Esophagus mucosa (tissue), 1 donor: Measurements from ENCODE around the gene MCTS1. TPM values are rescaled to one million over a fixed set of nuclear protein-coding genes. Genes with fewer than 3 reads are reported as not detected.
"Not testable (repeated sequence)": the region's sequence is repeated elsewhere in the genome, so short reads cannot be mapped to it uniquely, and the experiment has no call there.

Source experiments
- ATAC-seq: fragments of 200-7000 bp; cut with Tn5 transposase; one replicate; pipeline ENCODE4 v1.9.1; 2020
- total RNA-seq: library from RNA; stranded (reverse); gene quantifications from one replicate; pipeline ENCODE4 v1.2.4, GENCODE V29; 2023
- donor health status: DM: yes; HTN: yes; CAD: no.

The MCTS1 gene
- total RNA-seq, 1 donor from 2014 or later = 34.0 TPM

DNA sequence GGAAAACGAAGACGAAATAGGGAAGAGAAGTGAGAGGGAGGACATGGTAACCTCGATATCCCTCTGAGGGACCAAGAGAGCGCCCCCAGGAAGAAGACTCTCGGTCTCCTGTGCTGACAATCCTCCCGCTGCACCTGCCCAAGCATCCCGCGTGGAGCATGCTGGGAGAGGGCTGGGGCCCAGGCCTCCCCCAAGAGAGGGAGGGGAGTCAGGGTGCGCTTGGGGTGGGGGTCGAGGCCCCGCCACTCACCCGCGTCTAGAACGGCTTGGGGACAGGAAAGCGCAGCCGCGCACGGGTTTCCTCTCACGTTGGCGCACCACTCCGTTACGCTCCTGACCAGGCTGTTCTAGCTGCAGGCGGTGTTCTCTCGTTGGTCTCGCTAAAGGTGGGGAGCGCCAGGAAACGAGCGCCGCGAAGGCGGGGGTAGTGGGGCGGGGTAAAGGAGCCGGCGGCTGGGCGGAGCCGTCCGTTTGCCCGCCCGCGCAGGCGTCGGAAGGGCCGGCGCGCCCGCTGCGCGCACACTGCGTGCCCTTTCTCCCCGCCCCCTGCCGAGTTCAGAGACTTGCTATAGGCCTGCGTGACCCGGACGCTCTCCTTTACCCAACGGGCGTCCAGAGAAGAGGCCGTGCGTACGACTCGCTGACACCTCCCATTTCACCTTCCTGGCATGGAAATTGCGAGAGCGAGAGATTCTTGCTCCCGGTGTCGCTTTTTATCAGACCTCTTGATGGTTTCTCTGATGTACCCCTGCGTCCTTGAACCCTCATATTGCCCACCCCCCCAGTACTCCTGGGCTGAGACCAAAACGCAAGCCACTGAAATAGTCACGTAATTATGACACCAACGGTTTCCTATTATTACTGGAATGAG lies 26.0 kb downstream of the MCTS1 start, which contains the start of gene C1GALT1C1:
Gene C1GALT1C1 (minus strand): TSS at position 388 of the 871 bp plus-strand sequence. CDS start 2,888 bp downstream, outside the sequence.
- peak; percentile 99 for ATAC-seq

DNA sequence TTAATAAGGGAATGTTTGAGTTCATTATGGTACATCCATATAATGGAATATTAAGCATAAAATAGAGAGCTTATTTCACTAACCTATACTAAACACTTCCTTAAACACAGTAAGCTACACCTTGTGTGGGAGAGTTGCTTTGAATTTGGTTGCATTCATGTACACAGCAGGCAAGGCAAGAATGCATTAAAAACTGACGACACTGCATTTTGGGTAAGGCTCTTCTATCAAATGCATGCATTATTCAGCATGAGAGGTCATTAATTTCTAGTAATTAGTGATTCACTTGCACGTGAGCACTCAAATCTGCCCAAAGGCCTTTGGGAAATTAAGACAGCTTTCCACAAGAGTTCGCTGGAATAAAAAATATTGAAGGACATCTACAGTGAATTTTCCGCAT lies 34.7 kb downstream of the MCTS1 start:
- ATAC-seq = no peak

DNA sequence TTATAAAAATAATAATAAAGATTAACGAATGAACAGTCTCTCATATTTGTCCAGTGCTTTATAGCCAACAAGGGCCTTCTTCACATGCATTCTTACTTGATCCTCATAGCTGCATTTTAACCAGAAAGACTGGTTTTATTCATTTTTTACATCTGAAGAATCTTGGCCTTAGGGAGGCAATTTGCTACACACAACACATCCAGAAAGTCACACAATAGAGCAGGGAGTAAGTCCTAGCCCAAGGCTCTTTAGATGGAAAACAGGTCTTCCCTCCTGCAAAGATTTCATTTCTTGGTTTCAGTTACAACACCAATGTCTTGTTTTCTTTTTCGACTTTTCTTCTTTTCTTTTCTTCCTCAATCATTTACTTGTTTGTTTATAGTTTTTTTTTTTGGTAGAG lies 39.0 kb downstream of the MCTS1 start:
- ATAC-seq = no peak

DNA sequence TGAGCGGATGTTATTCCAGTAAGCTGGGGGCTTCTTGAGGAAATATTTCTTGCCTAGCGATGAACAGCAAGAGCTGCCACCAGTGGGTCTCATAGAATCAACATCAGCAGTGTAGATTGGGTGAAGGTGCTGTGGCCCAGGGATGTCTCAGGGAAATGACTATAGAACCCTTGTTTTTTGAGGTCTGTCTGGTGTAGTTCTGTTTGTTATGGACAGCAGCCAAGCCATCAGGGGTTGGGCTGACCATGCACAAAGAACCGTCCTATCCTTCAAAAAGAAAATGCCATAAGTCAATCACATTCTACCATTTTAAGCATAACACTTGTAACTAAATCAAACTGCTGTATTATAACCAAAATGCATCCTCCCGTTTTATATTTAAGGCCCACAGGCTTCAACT lies 43.2 kb downstream of the MCTS1 start:
- ATAC-seq = no peak

DNA sequence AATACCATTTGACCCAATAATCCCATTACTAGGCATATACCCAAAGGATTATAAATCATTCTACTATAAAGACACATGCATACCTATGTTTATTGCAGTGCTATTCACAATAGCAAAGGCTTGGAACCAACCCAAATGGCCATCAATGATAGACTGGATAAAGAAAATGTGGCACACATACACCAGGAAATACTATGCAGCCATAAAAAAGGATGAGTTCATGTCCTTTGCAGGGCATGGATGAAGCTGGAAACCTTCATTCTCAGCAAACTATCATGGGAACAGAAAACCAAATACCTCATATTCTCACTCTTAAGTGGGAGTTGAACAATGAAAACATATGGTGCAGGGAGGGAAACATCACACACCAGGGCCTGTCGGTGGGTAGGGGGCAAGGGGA lies 48.4 kb downstream of the MCTS1 start:
- not testable (repeated sequence) for ATAC-seq

DNA sequence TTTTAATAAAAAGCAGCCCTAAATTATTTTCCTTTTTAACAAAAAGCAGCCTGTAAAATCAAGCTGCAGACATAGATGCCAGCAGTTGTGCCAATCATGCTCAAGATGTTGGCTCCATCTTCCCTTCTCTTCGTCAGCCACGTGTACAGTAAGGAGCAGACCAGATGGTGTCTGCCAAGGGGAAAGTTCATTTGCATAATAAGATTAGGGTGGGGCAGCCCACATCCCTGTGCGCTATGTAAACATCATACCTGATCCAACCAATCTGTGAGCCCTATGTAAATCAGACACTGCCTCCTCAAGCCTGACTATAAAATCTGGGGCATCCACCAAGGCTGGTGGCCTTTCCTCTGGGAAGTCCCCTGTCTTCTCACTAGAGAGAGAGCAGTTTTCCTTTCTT lies 49.1 kb downstream of the MCTS1 start:
- ATAC-seq = peak; percentile 71

DNA sequence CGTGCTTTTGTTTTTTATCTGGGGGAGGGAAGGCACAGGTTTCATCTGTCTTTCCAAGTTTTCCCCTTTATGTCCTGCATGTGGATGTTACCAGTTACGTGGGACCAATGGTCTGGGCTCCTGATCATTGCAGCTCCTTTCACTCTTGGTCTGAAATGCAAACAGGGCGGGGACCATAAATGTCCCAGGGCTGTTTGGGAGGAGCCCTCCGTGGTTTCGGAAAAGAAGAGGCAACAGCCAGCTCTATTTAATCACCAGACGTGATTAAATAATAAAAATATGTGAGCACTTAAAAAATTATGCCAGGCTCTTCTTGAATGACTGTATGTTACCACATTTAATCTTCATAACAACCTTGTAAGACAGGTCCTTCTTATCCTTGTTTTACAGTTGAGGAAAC lies 56.7 kb downstream of the MCTS1 start:
- ATAC-seq = peak; percentile 82

Other genes with a start within 250 kb of the MCTS1 start
- not detected for gene ATP1B4, start 242.0 kb upstream of the MCTS1 start, total RNA-seq
- gene LAMP2, start 134.8 kb upstream of the MCTS1 start, total RNA-seq = 131 TPM
- gene CUL4B, start 43.1 kb upstream of the MCTS1 start, total RNA-seq = 37.2 TPM
- gene C1GALT1C1, start 26.0 kb downstream of the MCTS1 start, total RNA-seq = 8.8 TPM